Inferior parietal cortex (tissue), 1 donor: ENCODE data around the gene TMOD2.

Experiments used
- DNase-seq: peaks from one replicate; pipeline ENCODE4 v3.0.0-alpha.2; 2016; ENCODE audit errors: extremely low spot score

The TMOD2 gene

GRCh38 chr15:51736069-51736468 lies 15.3 kb upstream of the TMOD2 start:
- no peak for DNase-seq

- no peak for DNase-seq
Measured at GRCh38 chr15:51736751-51737521, 14.5 kb upstream of the TMOD2 start.

- DNase-seq = no peak
Measured at GRCh38 chr15:51737522-51738305, 13.7 kb upstream of the TMOD2 start, which contains the start of gene LYSMD2. Gene LYSMD2 (minus strand): TSS chr15:51737655. CDS start chr15:51737622, 33 bp downstream.

- no peak for DNase-seq
Measured at GRCh38 chr15:51738553-51738952, 12.8 kb upstream of the TMOD2 start.

- no peak for DNase-seq
Measured at GRCh38 chr15:51739061-51739712, 12.2 kb upstream of the TMOD2 start.

GRCh38 chr15:51749307-51749706 lies 2.1 kb upstream of the TMOD2 start:
- no peak for DNase-seq

GRCh38 chr15:51750186-51750585 lies 1.2 kb upstream of the TMOD2 start:
- no peak for DNase-seq

- DNase-seq = no peak
Measured at GRCh38 chr15:51751697-51752683, 593 bp downstream of the TMOD2 start.

GRCh38 chr15:51752888-51753287 lies 1.5 kb downstream of the TMOD2 start:
- no peak for DNase-seq

GRCh38 chr15:51754267-51754666 lies 2.9 kb downstream of the TMOD2 start:
- no peak for DNase-seq

GRCh38 chr15:51755790-51756189 lies 4.4 kb downstream of the TMOD2 start:
- no peak for DNase-seq

GRCh38 chr15:51756482-51756881 lies 5.1 kb downstream of the TMOD2 start:
- no peak for DNase-seq

- DNase-seq = no peak
Measured at GRCh38 chr15:51757450-51757849, 6.1 kb downstream of the TMOD2 start.

- DNase-seq = no peak
Measured at GRCh38 chr15:51758645-51759044, 7.2 kb downstream of the TMOD2 start.

GRCh38 chr15:51759557-51760070 lies 8.2 kb downstream of the TMOD2 start:
- no peak for DNase-seq

- DNase-seq = no peak
Measured at GRCh38 chr15:51760805-51761204, 9.4 kb downstream of the TMOD2 start.

GRCh38 chr15:51765751-51766150 lies 14.4 kb downstream of the TMOD2 start:
- peak; percentile 90 for DNase-seq

GRCh38 chr15:51766341-51766740 lies 14.9 kb downstream of the TMOD2 start:
- no peak for DNase-seq

- no peak for DNase-seq
Measured at GRCh38 chr15:51768018-51768417, 16.6 kb downstream of the TMOD2 start.

GRCh38 chr15:51770902-51771301 lies 19.5 kb downstream of the TMOD2 start:
- no peak for DNase-seq

- DNase-seq = no peak
Measured at GRCh38 chr15:51771773-51772172, 20.4 kb downstream of the TMOD2 start.
